Measurements from ENCODE around the gene DCXR. TPM values are rescaled to one million over a fixed set of nuclear protein-coding genes. Genes with fewer than 3 reads are reported as not detected.
A peak's percentile ranks its signal among the peaks of the same experiment; 100 is the strongest.

The DCXR gene
- total and polyA plus RNA-seq, 2 of the 13 experiments (the other 11 are each of a cell fraction or from before 2014, with no cell fraction given), result 287 to 311 TPM

GRCh38 chr17:82019690-82020571 is 17.6 kb downstream of the DCXR start (continued):
- TF ChIP-seq TBX3 (IDR thresholded peaks at IDR 0.05; ENCODE audit: borderline replicate concordance), result no peak
- no peak for TF ChIP-seq U2AF2 (IDR thresholded peaks at IDR 0.05; ENCODE audit: low read depth, low read length)
- no peak for TF ChIP-seq ZNF329 (CRISPR knock-in tag; IDR thresholded peaks at IDR 0.05; ENCODE audit: low read depth)
- peak; percentile 75; the same call in 1 of the 2 replicates for TF ChIP-seq ZNF468 (CRISPR knock-in tag; IDR thresholded peaks at IDR 0.05)
- 0 out of 2 replicates have a peak, but pooled peaks have one; percentile 13 for TF ChIP-seq ZNF224 (CRISPR knock-in tag; IDR thresholded peaks at IDR 0.05)
- TF ChIP-seq ZBTB7A (CRISPR knock-in tag; IDR thresholded peaks at IDR 0.05), result no peak; the same call in none of the 2 replicates
- TF ChIP-seq FUBP1 (CRISPR knock-in tag; IDR thresholded peaks at IDR 0.05; ENCODE audit: borderline replicate concordance), result no peak
- no peak for TF ChIP-seq ATF4 (CRISPR knock-in tag; IDR thresholded peaks at IDR 0.05)
- TF ChIP-seq ZNF354B (CRISPR knock-in tag; IDR thresholded peaks at IDR 0.05), result no peak
- peak; percentile 97 for TF ChIP-seq NCOA5 (CRISPR knock-in tag; IDR thresholded peaks at IDR 0.05)
- TF ChIP-seq ZFP90 (CRISPR knock-in tag; IDR thresholded peaks at IDR 0.05; ENCODE audit: borderline replicate concordance), result no peak
- no peak for TF ChIP-seq ZNF609 (CRISPR knock-in tag; IDR thresholded peaks at IDR 0.05; ENCODE audit: borderline replicate concordance)
- TF ChIP-seq ZSCAN9 (CRISPR knock-in tag; IDR thresholded peaks at IDR 0.05; ENCODE audit: borderline replicate concordance), result peak; percentile 32; the same call in 1 of the 2 replicates
- TF ChIP-seq PATZ1 (CRISPR knock-in tag; IDR thresholded peaks at IDR 0.05), result peak; percentile 58
- TF ChIP-seq POGZ (CRISPR knock-in tag; IDR thresholded peaks at IDR 0.05), result 0 out of 2 replicates have a peak, but pooled peaks have one; percentile 5
- no peak for TF ChIP-seq ATF3 (CRISPR knock-in tag; IDR thresholded peaks at IDR 0.05)
- TF ChIP-seq NFRKB (IDR thresholded peaks at IDR 0.05), result no peak
- TF ChIP-seq HNRNPLL (IDR thresholded peaks at IDR 0.05; ENCODE audit: low read depth, low read length, poor library complexity, severe bottlenecking), result peak; percentile 23
